Measurements from ENCODE around the gene GIMAP7.
"Not testable (repeated sequence)": the region's sequence is repeated elsewhere in the genome, so short reads cannot be mapped to it uniquely, and the experiment has no call there.

Gene GIMAP7

DNA sequence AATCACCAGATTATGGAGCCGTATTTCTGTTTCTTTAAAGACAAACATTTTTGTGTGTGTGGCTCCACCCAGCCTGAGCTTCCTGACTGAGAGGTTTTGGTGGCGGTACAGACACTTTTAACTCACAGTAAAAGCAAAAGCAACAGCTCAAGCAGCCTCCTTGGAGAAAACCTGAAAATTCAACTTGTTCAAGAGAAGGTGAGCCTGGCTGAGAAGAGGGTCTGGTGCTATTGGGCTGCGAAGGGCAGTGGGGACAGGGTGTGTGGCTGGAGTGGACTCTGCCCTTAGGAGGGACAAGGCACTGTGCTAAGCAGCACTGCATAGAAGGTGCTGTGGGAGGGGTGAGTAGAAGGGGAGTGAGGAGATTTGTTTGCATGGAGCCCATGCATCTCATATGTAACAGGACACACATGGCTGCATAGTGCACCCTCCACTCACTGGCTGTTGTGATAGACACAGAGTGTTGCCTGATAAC, at the start of gene GIMAP7:
TSS of gene GIMAP7 (plus strand) at position 125 of the 475 bp plus-strand sequence. CDS start 5,103 bp downstream, outside the sequence.
- DNase-seq (ENCODE audit: low read depth): no peak

DNA sequence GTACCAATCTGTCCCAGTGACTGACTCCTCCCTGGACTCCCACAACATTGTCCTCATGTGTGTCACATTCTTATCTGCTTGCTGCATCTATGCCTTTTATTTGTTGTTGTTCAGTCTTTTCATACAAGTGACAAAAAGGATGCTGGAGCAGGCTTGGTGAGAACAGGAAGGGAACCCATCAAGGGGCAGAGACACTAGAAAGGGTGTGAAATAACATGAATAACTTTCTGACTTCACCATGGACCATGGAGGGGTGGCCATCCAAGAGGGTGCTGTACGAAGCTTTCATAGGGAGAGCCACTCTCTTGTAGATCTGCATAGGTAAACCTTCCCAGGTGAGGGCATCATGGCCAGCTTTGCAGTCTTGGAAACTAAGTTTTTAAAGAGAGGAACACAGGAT, 49.7 kb upstream of the GIMAP7 start:
- no peak for DNase-seq (ENCODE audit: low read depth)

DNA sequence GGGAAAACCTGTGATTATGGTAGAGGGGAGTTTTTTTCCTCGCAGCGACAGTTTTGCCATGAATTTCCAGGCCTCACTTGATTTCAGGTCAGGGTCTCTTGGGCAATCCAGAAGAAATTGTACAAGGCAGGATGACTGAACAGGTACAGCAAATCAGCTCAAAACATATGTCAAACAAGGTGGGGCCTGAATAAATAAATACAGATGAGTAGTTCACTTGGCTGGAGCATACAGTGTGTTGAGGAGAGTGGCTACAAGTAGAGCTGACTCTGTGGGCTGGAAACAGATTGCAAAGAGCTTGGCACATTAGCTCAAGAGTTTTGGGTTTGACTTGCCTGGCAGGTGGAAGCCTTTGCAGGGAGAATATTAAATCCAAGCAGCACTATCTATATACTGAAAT, 49.3 kb upstream of the GIMAP7 start:
- DNase-seq (ENCODE audit: low read depth): no peak

DNA sequence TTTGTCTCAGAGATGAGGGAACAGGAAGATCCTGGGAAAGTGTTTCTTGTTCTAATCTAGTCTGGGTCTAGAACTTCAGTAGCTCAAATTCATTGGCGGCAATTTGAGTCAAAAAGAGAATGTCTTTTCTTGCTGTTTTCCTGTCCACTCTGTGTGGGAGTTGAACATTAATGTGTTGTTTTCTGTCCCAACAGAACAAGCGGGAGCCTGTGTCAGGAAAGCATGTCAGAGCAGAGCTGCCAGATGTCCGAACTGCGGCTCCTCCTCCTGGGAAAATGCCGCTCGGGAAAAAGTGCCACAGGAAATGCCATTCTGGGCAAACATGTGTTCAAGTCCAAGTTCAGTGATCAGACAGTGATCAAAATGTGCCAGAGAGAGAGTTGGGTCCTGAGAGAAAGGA, 48.2 kb upstream of the GIMAP7 start:
- no peak for DNase-seq (ENCODE audit: low read depth)

DNA sequence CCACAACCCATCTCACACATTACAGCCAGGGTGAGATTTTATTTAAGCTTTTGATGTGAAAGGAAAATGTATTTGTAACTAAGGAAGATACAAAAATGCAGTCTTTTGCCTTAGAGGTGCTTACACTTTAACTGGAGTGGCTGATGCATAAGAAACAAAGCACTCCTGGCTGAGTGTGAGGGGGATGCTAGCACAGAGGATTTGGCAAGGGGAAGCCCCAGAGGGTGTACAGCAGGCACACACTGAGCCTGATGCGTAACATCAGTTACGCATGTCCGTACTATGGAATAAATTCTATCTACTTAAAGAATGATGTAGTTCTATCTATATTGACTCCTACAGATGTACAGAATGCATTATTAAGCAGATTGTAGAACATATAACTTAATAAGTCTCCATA, 46.4 kb upstream of the GIMAP7 start:
- DNase-seq (ENCODE audit: low read depth): no peak

DNA sequence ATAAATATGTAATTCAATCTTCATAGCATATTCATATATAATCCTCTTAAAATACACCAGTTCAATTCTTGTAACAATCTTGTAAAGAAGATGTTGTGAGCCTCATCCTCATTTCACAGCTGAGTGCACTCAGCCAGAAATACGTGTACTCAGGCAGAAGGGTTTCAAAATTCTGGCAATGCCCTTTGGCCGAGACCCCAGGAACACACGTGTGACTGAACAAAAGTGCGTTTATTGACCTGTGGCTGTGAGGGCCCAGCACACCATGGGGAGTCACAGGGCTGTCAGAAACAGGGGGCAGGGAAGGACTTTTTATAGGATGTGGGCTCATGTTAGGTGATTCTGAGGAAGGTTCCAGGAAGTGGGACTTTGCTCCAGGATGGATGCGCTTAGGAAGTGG, 42.8 kb upstream of the GIMAP7 start:
- DNase-seq (ENCODE audit: low read depth): no peak

DNA sequence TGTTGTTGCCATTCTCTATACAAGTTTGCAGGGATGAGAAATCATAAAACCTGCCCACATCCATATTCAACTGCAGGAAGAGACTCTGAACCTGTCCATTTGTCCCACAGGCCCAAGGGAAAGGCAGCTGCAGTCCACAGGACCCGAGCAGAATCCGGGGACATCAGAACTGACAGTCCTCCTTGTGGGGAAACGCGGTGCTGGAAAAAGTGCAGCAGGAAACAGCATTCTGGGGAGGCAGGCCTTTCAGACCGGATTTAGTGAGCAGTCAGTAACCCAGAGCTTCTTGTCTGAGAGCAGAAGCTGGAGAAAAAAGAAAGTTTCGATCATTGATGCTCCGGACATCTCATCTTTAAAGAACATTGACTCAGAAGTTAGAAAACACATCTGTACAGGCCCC, 40.8 kb upstream of the GIMAP7 start:
- no peak for DNase-seq (ENCODE audit: low read depth)

DNA sequence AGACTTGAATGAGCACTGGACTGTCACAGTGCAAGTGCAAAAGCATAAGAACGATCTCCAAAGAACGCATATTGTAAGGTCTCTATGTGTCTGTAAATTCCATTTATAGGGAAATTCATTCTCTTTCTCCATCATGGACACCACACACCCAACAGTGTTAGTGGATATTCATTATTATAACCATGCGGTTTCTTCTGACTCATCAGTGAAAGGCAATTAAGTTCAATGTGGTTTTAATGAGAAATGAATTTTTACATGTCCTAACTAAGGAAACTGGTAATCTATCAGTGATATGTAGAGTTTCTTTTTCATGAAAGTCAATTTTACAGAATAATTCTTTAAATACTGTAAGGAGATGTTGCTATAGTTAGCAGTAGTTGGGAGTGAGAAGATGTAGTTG, 38.4 kb upstream of the GIMAP7 start:
- no peak for DNase-seq (ENCODE audit: low read depth)

DNA sequence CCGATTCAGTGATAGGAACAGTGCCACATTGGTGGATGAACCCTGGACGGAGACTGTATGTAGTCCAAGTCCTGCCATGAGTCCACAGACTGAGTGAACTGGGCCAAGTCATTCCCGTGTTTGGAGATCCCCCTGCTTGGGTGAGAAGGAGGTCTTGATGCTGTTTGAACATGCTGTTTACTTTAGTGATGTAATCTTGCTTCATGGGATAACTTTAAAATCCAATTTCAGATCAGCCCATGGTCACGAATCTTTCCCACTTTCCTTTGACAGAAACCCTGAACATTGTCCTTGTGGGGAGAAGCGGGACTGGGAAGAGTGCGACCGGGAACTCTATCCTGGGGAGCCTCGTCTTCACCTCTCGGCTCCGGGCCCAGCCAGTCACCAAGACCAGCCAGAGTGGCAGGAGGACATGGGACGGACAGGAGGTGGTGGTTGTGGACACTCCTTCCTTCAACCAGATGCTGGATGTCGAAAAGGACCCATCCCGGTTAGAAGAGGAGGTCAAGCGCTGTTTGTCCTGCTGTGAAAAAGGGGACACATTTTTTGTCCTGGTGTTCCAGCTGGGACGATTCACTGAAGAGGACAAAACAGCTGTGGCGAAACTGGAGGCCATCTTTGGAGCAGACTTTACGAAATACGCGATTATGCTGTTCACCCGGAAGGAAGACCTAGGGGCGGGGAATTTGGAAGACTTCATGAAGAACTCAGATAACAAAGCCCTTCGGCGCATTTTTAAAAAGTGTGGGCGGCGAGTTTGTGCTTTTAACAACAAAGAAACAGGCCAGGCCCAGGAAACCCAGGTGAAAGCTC, 37.6 kb upstream of the GIMAP7 start:
- no peak for DNase-seq (ENCODE audit: low read depth)

DNA sequence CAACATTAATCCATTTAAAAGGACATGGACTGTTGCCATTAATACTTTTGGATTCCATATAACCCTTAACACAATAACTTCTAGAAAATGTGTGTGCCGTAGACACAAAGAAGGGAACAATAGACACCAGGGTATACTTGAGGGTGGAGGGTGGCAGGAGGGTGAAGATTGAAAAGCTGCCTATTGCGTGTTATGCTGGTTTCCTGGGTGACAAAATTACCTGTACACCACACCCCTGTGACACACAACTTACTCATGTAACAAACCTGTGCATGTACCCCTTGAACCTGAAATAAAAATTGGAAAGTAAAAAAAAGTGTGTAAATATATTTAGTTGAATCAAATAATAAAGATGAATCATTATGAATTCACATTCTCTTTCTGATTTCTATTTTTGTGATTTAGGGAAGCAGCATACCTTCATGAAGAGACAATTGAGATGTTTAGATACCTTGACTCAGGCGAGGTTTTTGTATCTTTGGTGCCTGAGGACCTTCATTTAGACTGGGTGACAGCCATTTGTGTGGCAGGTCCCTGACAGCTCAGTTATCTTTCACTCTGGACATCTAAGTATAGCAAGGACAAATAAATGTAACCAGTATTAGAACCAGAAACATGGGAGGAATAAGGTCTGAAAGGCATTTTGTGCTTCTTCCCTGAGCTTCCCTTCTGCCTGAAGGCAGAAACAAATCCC, 35.5 kb upstream of the GIMAP7 start:
- DNase-seq (ENCODE audit: low read depth): no peak

DNA sequence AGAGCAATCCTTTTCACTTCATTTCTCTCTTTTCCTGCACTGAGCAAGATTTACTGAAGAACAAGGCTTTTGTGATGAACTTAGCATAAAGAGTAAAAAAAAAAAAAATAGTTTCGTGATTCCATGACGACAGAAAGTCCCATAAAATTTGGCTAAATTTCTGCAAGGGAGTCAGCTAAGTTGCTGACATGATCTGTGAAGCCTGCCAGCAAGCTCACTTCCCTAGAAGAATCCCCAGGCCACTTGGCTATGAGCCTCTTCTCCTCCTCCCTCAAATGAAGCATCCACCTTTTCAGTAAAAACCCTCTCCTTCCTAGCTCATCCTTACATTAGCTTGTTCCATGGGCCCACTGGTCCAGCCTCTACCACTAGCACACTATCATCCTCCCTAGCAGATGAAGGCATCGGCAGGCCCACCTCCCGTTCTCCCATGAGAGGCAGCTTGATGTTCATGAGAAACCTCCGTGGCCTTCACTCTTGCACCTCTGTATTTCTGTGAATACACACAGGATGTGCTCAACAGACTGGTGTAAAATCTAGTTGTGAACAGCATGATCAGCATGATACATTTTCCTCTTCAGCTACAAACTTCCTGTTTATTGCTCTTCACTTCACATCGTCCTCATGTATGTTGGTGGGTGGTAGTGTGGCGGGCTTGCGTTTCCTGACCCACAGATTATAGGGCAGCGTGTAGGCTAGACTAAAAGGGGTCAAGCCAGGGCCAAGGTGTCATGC, 33.3 kb upstream of the GIMAP7 start:
- DNase-seq (ENCODE audit: low read depth): no peak

DNA sequence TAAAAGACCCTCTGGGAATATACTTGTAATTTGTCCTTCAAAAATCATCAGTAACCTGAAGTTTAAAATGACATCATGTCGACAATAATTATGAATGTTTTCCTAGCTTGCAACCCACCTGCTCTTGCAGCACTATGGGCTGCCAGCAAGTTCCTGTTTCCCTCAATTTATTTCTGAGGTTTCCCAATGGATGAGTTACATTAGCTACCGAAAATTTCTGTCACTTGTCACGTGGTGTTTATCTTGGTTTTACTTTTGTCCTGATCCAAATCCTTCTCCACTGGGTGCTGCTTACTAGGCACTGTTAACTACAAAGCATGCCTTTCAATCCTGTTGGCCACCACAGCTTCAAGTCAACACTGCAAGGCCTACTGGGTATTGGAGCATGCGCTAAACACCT, 32.8 kb upstream of the GIMAP7 start:
- no peak for DNase-seq (ENCODE audit: low read depth)

DNA sequence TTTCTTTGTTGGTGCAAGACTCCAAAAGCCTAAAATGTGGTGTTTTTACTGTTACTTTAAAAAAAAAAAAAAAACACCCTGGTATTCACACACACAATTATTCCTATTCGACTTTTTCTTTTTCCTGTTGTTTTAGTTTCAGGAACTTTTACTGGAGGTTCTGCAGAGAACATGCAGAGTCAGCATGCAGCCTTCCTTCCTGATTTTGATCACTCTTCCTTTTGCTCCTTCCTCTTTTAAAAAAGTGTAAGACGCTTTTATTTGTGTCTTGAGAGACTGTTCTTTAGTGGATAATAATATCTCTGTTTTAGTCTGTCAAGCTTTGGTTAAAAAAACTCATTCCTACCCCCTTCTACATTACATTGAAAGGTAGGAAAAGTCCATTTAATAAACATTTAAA, 31.2 kb upstream of the GIMAP7 start:
- not testable (repeated sequence) for DNase-seq (ENCODE audit: low read depth)

DNA sequence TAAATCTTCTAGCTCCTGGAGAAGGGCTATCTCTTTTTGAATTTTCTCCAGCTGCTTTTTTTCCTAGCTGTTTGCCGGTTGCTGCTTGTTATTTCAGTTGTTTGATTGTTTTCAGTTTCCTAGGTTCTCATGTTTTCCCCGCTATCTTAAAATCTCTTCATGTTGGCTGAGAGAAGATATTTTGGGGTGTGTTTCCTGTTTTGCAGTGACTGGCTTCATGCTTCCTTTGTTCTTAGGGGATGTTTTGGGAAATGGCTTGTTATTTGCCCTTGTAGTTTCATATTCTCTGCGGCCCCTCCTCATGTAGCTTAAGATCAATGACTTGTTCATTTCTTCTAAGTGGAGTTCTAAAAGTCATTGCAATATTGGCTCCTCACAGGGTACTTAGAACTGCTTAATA, 30.6 kb upstream of the GIMAP7 start:
- DNase-seq (ENCODE audit: low read depth): not testable (repeated sequence)

DNA sequence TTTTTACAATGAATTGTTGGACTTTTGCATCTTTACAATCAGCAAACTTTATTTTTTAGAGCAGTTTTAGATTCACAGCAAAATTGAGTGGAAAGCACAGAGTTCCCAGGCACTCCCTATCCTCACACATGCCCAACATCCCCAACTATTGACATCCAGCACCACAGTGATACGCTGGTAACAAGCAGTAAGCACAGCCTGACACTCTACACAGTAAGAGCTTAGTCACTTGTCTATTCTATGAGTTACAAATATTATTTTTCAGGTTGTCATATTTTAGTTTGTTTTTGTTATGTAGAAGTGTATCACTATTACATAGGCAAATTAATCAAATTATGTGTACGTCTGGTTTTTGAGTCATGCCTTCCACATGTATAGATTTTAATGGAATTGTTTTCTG, 27.0 kb upstream of the GIMAP7 start:
- no peak for DNase-seq (ENCODE audit: low read depth)

DNA sequence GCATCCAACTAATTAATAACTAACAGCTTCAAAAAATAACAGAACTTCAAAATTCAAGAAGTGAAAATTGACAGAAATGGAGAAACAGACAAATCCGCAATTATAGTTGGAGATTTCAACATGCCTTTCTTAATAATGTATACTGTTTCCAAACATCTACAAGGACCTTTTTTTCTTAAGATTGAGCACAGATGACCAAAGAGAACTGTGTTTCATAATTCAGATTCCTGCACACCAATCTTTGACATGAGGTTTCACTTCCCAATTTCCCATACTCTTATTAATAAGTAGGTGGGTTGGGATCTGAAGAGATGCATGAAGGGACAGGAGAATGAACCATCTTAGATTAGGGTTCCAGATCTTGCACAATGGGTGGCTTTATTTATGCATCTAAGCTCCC, 24.9 kb upstream of the GIMAP7 start:
- DNase-seq (ENCODE audit: low read depth): no peak

DNA sequence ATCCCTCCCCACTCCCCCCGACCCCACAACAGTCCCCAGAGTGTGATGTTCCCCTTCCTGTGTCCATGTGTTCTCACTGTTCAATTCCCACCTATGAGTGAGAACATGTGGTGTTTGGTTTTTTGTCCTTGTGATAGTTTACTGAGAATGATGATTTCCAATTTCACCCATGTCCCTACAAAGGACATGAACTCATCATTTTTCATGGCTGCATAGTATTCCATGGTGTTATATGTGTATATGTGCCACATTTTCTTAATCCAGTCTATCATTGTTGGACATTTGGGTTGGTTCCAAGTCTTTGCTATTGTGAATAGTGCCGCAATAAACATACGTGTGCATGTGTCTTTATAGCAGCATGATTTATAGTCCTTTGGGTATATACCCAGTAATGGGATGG, 21.2 kb upstream of the GIMAP7 start:
- DNase-seq (ENCODE audit: low read depth): not testable (repeated sequence)

DNA sequence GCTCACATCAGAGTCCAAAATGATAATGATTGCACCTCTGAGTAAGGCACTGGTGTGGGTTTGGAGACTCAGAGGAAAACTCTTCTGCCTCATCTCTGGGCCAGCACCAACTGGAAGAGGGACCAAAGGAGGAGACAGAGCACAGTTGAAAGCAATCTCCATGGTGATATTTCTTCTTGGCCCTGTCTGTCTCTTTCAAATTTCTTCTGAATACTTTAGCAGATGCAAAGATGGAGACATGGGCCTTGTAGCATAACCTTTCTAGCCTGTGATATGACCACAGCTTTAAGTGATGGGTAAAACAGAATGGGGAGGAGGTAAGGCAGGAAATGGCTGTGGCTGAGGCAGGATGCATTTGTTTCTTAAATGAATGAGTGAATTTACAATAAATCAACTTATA, 12.2 kb upstream of the GIMAP7 start:
- DNase-seq (ENCODE audit: low read depth): no peak

DNA sequence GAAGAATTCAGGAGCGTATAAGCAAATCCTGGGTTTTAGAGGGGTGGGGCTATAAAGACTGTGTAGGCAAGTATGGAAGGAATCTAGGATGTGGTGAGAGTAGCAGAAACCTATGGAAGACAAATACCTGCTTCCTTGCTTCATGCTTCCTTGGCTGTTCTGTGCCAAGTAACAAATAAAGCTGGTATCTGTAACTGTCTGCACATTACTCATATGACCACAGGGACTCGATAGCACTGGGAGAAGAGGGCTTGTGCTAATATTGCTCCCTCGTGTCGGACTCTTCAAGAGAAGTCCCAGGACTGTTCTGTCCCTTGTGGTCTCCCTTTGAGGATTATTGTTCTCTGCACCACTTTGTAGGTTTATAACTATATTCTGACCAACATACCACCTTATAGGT, 11.5 kb upstream of the GIMAP7 start:
- no peak for DNase-seq (ENCODE audit: low read depth)

DNA sequence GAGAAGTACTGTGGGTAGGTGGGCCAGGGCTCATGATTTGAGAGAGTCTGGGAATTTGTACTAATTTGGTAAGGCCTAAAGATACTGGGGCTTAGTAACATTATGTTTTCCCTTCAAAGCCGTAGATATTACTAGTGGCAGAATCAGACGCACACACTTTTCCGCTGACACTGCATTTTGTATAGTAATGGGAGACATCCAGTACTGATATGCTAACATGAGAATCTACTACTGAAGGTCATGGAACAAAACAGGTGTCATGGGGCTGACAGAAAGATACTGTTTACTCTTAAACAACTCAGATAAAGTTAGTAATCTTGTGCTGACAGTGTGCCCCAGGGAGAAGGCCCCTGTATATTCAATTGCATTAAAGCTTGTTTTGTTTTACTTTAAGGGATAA, 11.1 kb upstream of the GIMAP7 start:
- DNase-seq (ENCODE audit: low read depth): no peak

DNA sequence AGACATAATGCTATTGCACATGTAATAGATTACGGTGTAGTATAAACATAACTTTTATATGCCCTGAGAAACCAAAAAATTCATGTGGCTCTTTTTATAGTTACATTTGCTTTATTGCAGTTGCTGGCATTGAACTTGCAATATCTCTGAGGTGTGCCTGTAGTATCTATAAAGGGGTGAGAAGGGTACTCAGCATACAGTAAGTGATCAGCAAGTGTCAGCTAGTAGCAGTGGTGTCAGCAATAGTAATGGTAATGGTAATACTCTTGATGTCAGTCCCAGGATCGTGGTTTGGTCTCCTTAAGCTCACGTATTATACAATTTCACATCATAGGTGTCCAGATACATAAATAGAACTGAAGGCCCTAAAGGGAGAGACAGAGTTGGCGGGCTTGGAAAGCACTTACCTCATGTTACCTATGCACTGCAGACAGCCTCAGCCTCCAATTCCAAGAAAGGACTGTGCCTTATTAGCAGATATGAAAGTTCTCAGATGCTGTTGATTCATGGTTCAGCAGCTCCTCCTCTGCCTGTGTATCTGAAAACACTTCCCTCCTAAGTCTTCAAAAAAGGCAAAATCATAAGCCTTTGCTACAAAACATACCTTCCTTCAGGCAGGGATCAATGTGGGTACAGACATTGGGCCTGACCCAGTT, 6.6 kb upstream of the GIMAP7 start:
- no peak for DNase-seq (ENCODE audit: low read depth)

DNA sequence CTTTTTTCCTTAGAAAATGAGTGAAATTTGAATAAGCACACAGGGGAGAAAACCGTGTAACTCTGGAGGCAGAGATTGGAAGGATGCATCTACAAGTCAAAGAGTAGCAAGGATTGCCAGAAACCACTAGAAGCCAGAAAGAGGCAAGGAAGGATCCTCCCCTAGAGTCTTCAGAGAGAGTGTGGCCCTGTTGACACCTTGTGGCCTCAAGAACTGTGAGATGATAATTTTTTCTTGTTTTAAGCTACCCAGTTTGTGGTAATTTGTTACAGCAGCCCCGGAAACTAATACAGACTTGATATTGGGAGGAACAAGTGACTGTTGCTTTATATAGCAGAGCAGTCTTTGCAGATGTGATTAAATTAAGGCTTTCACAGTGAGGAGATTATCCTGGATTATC, 3.6 kb upstream of the GIMAP7 start:
- no peak for DNase-seq (ENCODE audit: low read depth)

All from HS-27A (cell line).